A549 treated with Hydrocortisone at 1 μM for 4 hours (cell line): Measurements from ENCODE around the gene STAT5A. TPM values are rescaled to one million over a fixed set of nuclear protein-coding genes. Genes with fewer than 3 reads are reported as not detected.

Experiments used
- total RNA-seq: library from RNA; stranded (reverse); fragments of 200-300 nt; extraction: Qiagen RNA extraction; gene quantifications from 5 replicates; pipeline ENCODE4 v1.2.3, GENCODE V29; 2022

The STAT5A gene
- 5.7 to 7.7 TPM (median 6.3 TPM) in 5 replicates for total RNA-seq

DNA sequence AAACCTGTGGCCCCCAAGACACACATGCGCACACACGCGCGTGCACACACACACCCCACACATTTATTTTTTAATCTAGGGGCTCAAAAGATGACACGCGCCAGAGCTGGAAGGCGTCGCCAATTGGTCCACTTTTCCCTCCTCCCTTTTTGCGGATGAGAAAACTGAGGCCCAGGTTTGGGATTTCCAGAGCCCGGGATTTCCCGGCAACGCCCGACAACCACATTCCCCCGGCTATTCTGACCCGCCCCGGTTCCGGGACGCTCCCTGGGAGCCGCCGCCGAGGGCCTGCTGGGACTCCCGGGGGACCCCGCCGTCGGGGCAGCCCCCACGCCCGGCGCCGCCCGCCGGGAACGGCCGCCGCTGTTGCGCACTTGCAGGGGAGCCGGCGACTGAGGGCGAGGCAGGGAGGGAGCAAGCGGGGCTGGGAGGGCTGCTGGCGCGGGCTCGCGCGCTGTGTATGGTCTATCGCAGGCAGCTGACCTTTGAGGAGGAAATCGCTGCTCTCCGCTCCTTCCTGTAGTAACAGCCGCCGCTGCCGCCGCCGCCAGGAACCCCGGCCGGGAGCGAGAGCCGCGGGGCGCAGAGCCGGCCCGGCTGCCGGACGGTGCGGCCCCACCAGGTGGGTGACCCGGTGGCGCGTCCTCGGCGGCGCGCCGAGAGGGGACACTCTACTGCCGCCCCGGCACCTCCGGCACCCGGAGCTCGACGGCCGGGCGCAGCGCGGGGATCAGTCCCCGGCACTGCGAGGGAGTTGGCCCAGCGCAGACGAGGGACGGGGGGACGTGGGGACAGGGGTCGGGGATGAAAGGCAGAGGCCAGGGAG lies at the start of gene STAT5A:
STAT5A (plus strand) TSS at position 522 of the 826 bp plus-strand sequence. CDS start 914 bp downstream, outside the sequence.

DNA sequence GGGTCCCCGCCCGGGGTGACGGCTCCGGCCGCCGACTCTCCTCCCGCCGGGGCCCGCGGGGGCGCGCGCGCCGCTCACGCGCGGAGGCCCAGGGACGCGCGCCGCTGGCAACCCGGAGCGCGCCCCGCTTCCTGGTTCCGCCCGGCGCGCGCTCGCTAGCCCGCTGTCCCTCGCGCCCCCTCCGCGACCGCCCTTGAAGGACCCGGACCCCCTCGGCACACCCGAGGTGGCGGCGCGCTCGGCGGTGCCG lies 12.0 kb upstream of the STAT5A start, which contains the start of gene STAT5B:
STAT5B (minus strand) TSS at position 33 of the 250 bp plus-strand sequence. CDS start 44,264 bp downstream, outside the sequence.

Other genes with a start within 250 kb of the STAT5A start
- gene C17orf113, start 237.9 kb upstream of the STAT5A start, total RNA-seq, result 0.53 to 0.92 TPM (median 0.73 TPM) in 5 replicates
- 0.12 to 0.39 TPM (median 0.30 TPM) in 5 replicates for gene ZNF385C, start 190.0 kb upstream of the STAT5A start, total RNA-seq
- gene DHX58, start 175.8 kb upstream of the STAT5A start, total RNA-seq, result 0.22 to 0.62 TPM (median 0.45 TPM) in 5 replicates
- 41.3 to 45.4 TPM (median 44.6 TPM) in 5 replicates for gene KAT2A, start 167.1 kb upstream of the STAT5A start, total RNA-seq
- not detected in 5 replicates for gene HSPB9, start 165.7 kb upstream of the STAT5A start, total RNA-seq
- 234 to 263 TPM (median 254 TPM) in 5 replicates for gene RAB5C, start 133.5 kb upstream of the STAT5A start, total RNA-seq
- gene KCNH4, start 107.4 kb upstream of the STAT5A start, total RNA-seq, result 0.20 to 0.36 TPM (median 0.35 TPM) in 5 replicates
- gene HCRT, start 103.0 kb upstream of the STAT5A start, total RNA-seq, result 0.21 to 0.50 TPM in 2 of 5 replicates, not detected in the others
- 18.0 to 20.3 TPM (median 19.5 TPM) in 5 replicates for gene GHDC, start 94.0 kb upstream of the STAT5A start, total RNA-seq
- gene STAT5B, start 12.1 kb upstream of the STAT5A start, total RNA-seq, result 22.8 to 30.4 TPM (median 28.5 TPM) in 5 replicates
- gene STAT3, start 99.9 kb downstream of the STAT5A start, total RNA-seq, result 68.1 to 79.3 TPM (median 71.3 TPM) in 5 replicates
- 396 to 431 TPM (median 412 TPM) in 5 replicates for gene CAVIN1, start 134.8 kb downstream of the STAT5A start, total RNA-seq
- gene ATP6V0A1, start 170.4 kb downstream of the STAT5A start, total RNA-seq, result 33.7 to 43.0 TPM (median 36.3 TPM) in 5 replicates
- gene NAGLU, start 247.7 kb downstream of the STAT5A start, total RNA-seq, result 35.1 to 46.5 TPM (median 44.1 TPM) in 5 replicates